Breast epithelium (tissue), 4 donors: ENCODE data around the gene FBXW9. TPM values are rescaled to one million over a fixed set of nuclear protein-coding genes. Genes with fewer than 3 reads are reported as not detected.

Experiments used
- DNase-seq, 2 donors: peaks; one replicate each; pipeline ENCODE4 v3.0.0-alpha.2; 2019; ENCODE audit warnings: low spot score in 2 of 2
- H3K27ac ChIP-seq, 2 donors: fragments of 200-600 bp; sonication (generic) in 1 of 2; one replicate each; pipeline ENCODE4 v1.5.1; 2016 to 2019; ENCODE audit warnings: mild to moderate bottlenecking in 1 of 2
- H3K27me3 ChIP-seq, 2 donors: fragments of 200-600 bp; sonication (generic) in 1 of 2; one replicate each; pipeline versions ENCODE4 v1.5.1 to v1.6.0; 2017 to 2019; ENCODE audit warnings: control low read depth in 1 of 2, mild to moderate bottlenecking in 1 of 2
- H3K36me3 ChIP-seq: fragments of 200-600 bp; one replicate; pipeline ENCODE4 v1.5.1; 2019
- H3K4me1 ChIP-seq, 2 donors: fragments of 200-600 bp; sonication (generic); one replicate each; pipeline ENCODE4 v1.5.1; 2016 to 2019; ENCODE audit warnings: control low read depth in 1 of 2
- H3K4me3 ChIP-seq, 3 donors: fragments of 200-600 bp; sonication (generic); 1 replicate in 2 of 3; 2 replicates in 1 of 3; pipeline ENCODE4 v1.5.1; 2016 to 2019; ENCODE audit warnings: mild to moderate bottlenecking in 3 of 3, moderate library complexity in 2 of 3
- H3K9me3 ChIP-seq, 2 donors: fragments of 200-600 bp; sonication (generic) in 1 of 2; one replicate each; pipeline ENCODE4 v1.5.1; 2016 to 2019; ENCODE audit warnings: control low read depth in 1 of 2
- CTCF ChIP-seq, 3 donors: fragments of 450-650 bp; IDR thresholded peaks; one replicate each; pipeline ENCODE4 v1.5.1; 2016 to 2017; ENCODE audit warnings: antibody characterized with exemption in 3 of 3, mild to moderate bottlenecking in 3 of 3, moderate library complexity in 3 of 3
- POLR2A ChIP-seq: fragments of 450-650 bp; IDR thresholded peaks from one replicate; pipeline ENCODE4 v1.6.1; 2016; ENCODE audit warnings: antibody characterized with exemption, mild to moderate bottlenecking, moderate library complexity
- POLR2AphosphoS5 ChIP-seq, 3 donors: sonication (generic); formaldehyde crosslinking; IDR thresholded peaks; one replicate each; pipeline ENCODE4 v1.6.1; 2017; ENCODE audit warnings: antibody characterized with exemption in 3 of 3
- intact Hi-C: fragments of 100-400 bp; cut with DNase I; formaldehyde crosslinking; loops from one replicate; pipeline ENCODE4 v1.15.1; 2023; ENCODE audit warnings: low total_unique reads
- total RNA-seq, 3 donors: library from RNA; depleted of rRNA; stranded (reverse); fragments of >200 nt; gene quantifications; one replicate each; pipeline ENCODE4 v1.1.0, GENCODE V29; 2016

Gene FBXW9
- total RNA-seq, 3 donors from 2014 or later: 4.8 to 13.8 (median 8.5) TPM

GRCh38 chr19:12668932-12669269 lies 27.5 kb downstream of the FBXW9 start:
- TF ChIP-seq POLR2A (no peak), POLR2AphosphoS5 (IDR thresholded peaks at IDR 0.05) (no peak), CTCF (IDR thresholded peaks at IDR 0.05) (no peak)
- intact Hi-C loops: no loop called here
- peaks cover 13 to 22% of the 10 kb centered on the region in 2 donors for H3K4me1 ChIP-seq
- H3K9me3 ChIP-seq: no peaks in the 10 kb centered on the region
- H3K27ac ChIP-seq: peak overlapping the region; percentile 96 to 97
- DNase-seq: peak; percentile 63 to 66
- peaks cover 3% of the 10 kb centered on the region for H3K36me3 ChIP-seq
- peak overlapping the region; percentile 89 to 97 (median 90) for H3K4me3 ChIP-seq
- H3K27me3 ChIP-seq: no peaks in the 10 kb centered on the region

DNA sequence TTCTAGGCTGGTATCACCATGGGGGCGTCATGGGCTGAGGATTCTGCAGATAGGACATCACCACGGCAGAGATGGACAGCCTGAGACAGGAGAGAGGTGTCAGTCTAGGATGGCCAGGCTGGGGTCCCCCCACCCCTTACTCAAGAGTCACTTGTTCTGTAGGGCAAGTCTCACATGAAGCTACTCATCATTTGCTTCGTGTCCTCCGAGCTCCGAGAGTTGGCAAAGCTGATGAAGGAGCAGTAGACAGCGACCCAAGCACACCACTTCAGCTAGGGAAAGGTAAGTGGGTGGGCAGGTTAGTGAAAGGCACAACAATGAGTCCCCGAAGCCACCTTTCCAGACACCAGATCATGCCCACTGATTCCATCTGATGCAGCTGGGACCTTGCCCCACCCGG lies 28.1 kb downstream of the FBXW9 start:
- Histone ChIP-seq H3K36me3 (peaks cover 3% of the 10 kb centered on the region), H3K27me3 (no peaks in the 10 kb centered on the region), H3K27ac (peak overlapping the region; percentile 96 to 97), H3K4me3 (peak overlapping the region; percentile 89 to 97 (median 90)), H3K9me3 (no peaks in the 10 kb centered on the region), H3K4me1 (peaks cover 13 to 22% of the 10 kb centered on the region in 2 donors)
- intact Hi-C loops: no loop called here
- TF ChIP-seq POLR2A (no peak), CTCF (IDR thresholded peaks at IDR 0.05) (no peak), POLR2AphosphoS5 (IDR thresholded peaks at IDR 0.05) (no peak)
- DNase-seq: no peak

DNA sequence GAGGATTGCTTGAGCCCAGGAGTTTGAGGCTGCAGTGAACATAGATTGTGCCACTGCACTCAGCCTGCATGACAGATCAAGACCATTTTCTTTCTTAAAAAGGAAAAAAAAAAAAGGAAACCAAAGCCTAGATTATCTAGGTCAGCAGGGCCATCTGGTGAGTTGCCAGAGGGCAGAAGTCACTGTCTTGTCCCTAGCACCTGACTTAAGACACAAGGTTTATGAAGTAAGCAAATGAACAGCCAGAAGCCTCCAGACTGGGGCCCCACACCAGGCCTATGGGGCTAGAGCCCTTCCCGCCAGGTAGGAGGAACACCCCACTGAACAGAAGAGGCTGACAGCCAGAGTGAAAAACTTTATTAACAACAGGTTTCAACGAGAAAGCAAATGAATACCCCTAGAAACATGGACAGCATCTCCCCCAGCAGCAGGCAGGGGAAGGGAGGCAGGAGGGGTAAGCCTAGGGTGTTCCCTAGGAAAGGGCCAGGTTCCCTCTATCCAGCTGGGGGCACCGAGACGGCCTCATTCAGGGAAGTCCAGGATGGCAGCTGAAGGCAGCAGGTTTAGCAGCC lies 28.6 kb downstream of the FBXW9 start:
- Histone ChIP-seq H3K36me3 (peaks cover 3% of the 10 kb centered on the region), H3K27me3 (no peaks in the 10 kb centered on the region), H3K4me1 (peaks cover 13 to 22% of the 10 kb centered on the region in 2 donors), H3K4me3 (peak overlapping the region in 2 of 3 donors; percentile 89 to 97), H3K27ac (peak overlapping the region in 1 of 2 donors; percentile 97), H3K9me3 (no peaks in the 10 kb centered on the region)
- intact Hi-C loops: loop anchor here (2.0 kb wide), 1 partner anchor 77 kb away; no protein-coding TSS in a partner anchor
- no peak for TF ChIP-seq CTCF (IDR thresholded peaks at IDR 0.05)
- no peak for DNase-seq

DNA sequence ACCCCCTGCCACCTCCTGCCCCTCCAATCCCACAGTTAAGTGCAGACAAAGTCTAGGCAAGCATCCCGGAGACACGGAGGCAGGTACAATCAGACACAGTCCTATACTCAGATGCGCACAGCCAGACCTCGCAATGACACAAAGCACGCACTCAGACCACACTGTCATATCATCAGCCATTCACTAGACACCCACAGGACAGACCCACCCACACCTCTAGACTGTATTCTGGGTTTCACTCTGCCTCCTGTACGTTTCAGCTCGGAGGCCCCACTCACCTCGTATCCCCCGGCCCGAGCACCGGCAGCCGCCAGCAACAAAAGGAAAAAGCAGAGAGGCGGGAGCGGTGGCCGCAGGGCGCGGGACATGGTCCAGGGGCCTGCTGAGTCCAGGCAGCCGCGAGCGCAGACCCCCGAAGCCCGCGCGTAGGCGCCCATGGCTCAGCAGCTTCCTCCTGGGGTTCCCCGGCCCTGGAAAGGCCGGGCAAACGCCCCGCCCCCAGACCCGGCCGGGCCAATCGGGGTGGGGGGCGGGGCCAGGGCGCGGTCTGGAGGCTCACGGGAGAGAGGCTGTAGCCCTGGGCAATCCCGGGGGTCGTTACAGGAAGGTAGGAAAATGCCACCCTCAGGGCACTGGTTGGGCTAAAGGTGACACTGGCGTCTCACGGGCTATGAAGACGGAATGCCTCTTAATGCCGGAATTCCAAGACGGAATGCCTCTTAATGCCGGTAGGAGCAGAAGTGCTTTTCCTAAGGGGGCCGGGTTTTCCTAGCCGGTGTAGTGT lies 30.0 kb downstream of the FBXW9 start, which contains the start of the genes MAN2B1 and WDR83:
Gene MAN2B1 (minus strand): TSS at position 478 of the 784 bp plus-strand sequence. CDS start 41 bp downstream, at position 437.
Gene WDR83 (plus strand): TSS at position 543 of the 784 bp plus-strand sequence. CDS start 2,984 bp downstream, outside the sequence.
- H3K27ac ChIP-seq: peak within 1 kb of the TSS; percentile 56 to 73
- TF ChIP-seq CTCF (IDR thresholded peaks at IDR 0.05): no peak
- TF ChIP-seq POLR2A: no peak
- peaks cover 13 to 22% of the 10 kb centered on the region in 2 donors for H3K4me1 ChIP-seq
- peak; percentile 61 to 68 for DNase-seq
- peak within 1 kb of the TSS; percentile 62 to 89 (median 89) for H3K4me3 ChIP-seq
- intact Hi-C loops: loop anchor here (2.0 kb wide), 1 partner anchor 76 kb away; no protein-coding TSS in a partner anchor
- H3K27me3 ChIP-seq: no peaks in the 10 kb centered on the region
- H3K9me3 ChIP-seq: no peaks in the 10 kb centered on the region
- no peaks in the 10 kb centered on the region for H3K36me3 ChIP-seq
